ENCODE measurements around the gene DVL1. TPM values are rescaled to one million over a fixed set of nuclear protein-coding genes. Genes with fewer than 3 reads are reported as not detected.

The DVL1 gene
- polyA plus RNA-seq, 1 donor from 2014 or later = 100 TPM

DNA sequence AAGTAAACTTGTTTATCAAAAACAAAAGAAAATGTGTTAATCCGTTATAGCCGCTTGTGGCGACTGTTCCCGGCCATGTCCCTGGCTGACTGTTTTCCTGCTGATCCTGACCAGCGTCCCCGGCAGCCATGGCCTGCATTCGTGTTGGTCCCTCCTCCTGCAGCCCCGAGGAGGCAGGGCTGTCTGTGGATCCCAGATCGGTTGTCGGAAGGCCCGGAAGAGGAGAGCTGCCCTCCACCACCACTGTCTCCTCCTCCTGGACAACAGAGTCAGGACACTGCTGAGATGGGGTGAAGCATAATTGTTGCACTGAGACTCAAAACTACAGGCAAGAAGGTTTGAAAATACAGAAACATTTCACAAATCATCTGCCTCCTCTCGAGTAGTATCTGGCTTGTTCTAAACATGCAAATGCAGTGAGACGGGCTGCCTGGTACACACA is 12.8 kb upstream of the DVL1 start:
- H3K4me3 ChIP-seq (ENCODE audit: low read length) = no peak overlapping the region
- no peaks in the 10 kb centered on the region for H3K36me3 ChIP-seq (ENCODE audit: insufficient read depth, low read length)
- no peaks in the 10 kb centered on the region for H3K9me3 ChIP-seq (ENCODE audit: low read length)
- H3K27me3 ChIP-seq (ENCODE audit: insufficient read depth, low read depth, low read length) = no peaks in the 10 kb centered on the region
- H3K9ac ChIP-seq (ENCODE audit: low read length) = no peak overlapping the region
- no peaks in the 10 kb centered on the region for H3K9me2 ChIP-seq (ENCODE audit: insufficient read depth, low read length)
- no peaks in the 10 kb centered on the region for H3K79me2 ChIP-seq (replicated peaks; ENCODE audit: insufficient read depth, low read length)
- H2AFZ ChIP-seq (ENCODE audit: low read depth, low read length) = no peak overlapping the region
- H3F3A ChIP-seq (ENCODE audit: insufficient read depth, low read length, poor library complexity, severe bottlenecking) = no peaks in the 10 kb centered on the region
- TF ChIP-seq, protein P1, sequence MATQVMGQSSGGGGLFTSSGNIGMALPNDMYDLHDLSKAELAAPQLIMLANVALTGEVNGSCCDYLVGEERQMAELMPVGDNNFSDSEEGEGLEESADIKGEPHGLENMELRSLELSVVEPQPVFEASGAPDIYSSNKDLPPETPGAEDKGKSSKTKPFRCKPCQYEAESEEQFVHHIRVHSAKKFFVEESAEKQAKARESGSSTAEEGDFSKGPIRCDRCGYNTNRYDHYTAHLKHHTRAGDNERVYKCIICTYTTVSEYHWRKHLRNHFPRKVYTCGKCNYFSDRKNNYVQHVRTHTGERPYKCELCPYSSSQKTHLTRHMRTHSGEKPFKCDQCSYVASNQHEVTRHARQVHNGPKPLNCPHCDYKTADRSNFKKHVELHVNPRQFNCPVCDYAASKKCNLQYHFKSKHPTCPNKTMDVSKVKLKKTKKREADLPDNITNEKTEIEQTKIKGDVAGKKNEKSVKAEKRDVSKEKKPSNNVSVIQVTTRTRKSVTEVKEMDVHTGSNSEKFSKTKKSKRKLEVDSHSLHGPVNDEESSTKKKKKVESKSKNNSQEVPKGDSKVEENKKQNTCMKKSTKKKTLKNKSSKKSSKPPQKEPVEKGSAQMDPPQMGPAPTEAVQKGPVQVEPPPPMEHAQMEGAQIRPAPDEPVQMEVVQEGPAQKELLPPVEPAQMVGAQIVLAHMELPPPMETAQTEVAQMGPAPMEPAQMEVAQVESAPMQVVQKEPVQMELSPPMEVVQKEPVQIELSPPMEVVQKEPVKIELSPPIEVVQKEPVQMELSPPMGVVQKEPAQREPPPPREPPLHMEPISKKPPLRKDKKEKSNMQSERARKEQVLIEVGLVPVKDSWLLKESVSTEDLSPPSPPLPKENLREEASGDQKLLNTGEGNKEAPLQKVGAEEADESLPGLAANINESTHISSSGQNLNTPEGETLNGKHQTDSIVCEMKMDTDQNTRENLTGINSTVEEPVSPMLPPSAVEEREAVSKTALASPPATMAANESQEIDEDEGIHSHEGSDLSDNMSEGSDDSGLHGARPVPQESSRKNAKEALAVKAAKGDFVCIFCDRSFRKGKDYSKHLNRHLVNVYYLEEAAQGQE (IDR thresholded peaks at IDR 0.05; ENCODE audit: borderline replicate concordance) = no peak
- TF ChIP-seq SMC3 (conservative IDR thresholded peaks at IDR 0.05; ENCODE audit: poor library complexity) (no peak), EP300 (conservative IDR thresholded peaks at IDR 0.05; ENCODE audit: poor library complexity, severe bottlenecking) (no peak), RAD21 (conservative IDR thresholded peaks at IDR 0.05) (no peak), MXI1 (conservative IDR thresholded peaks at IDR 0.05; ENCODE audit: poor library complexity, severe bottlenecking) (no peak), POLR2AphosphoS5 (IDR thresholded peaks at IDR 0.05) (no peak), TAF1 (IDR thresholded peaks at IDR 0.05; ENCODE audit: low read depth) (no peak), EZH2 (IDR thresholded peaks at IDR 0.05; ENCODE audit: borderline replicate concordance, insufficient read depth, low read length, poor library complexity, severe bottlenecking) (no peak)
- TF ChIP-seq, protein P2, sequence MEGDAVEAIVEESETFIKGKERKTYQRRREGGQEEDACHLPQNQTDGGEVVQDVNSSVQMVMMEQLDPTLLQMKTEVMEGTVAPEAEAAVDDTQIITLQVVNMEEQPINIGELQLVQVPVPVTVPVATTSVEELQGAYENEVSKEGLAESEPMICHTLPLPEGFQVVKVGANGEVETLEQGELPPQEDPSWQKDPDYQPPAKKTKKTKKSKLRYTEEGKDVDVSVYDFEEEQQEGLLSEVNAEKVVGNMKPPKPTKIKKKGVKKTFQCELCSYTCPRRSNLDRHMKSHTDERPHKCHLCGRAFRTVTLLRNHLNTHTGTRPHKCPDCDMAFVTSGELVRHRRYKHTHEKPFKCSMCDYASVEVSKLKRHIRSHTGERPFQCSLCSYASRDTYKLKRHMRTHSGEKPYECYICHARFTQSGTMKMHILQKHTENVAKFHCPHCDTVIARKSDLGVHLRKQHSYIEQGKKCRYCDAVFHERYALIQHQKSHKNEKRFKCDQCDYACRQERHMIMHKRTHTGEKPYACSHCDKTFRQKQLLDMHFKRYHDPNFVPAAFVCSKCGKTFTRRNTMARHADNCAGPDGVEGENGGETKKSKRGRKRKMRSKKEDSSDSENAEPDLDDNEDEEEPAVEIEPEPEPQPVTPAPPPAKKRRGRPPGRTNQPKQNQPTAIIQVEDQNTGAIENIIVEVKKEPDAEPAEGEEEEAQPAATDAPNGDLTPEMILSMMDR (IDR thresholded peaks at IDR 0.05; ENCODE audit: poor library complexity, severe bottlenecking) = no peak
- H3K27ac ChIP-seq (ENCODE audit: low read length) = no peak overlapping the region
- no peak overlapping the region for H3K4me2 ChIP-seq (ENCODE audit: low read length)
- no peaks in the 10 kb centered on the region for H4K20me1 ChIP-seq (ENCODE audit: insufficient read depth)

DNA sequence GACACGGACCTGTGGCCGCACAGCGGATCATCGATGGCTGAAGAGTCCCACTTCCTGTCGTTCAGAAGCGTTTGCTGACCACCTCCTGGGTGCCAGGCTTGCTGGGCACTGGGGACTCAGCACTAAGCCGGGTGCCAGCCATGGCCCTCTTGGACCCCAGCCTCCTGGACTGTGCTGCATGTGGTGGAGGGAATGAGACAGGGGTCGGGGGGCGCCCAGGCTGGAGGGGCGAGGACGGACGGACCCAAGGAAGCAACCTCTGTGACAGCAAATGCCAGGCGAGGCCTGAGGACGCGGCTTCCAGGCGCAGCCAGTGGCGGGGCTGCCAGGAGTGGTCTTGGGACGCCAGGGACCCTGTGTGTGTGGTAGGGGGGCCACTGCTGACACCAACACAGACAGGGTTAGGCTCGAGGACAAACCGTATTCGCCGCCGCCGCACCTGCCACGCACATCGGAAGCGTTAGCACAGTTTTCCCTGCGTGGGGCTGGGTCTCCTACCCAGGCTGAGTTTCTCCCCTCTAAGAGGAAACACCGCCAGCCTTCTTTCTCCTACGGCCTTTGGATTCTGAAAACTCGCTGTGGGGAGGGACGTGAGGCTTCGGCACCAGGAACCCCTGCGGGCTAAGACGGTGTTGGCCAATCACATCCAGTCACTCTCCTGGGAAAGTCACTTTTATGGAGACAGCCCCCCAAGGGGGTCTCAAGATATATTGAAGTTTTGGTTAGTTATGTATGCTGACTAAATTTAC is 12.2 kb upstream of the DVL1 start:
- Histone ChIP-seq H4K20me1 (ENCODE audit: insufficient read depth) (no peaks in the 10 kb centered on the region), H3K9me3 (ENCODE audit: low read length) (no peaks in the 10 kb centered on the region), H3K36me3 (ENCODE audit: insufficient read depth, low read length) (no peaks in the 10 kb centered on the region), H3F3A (ENCODE audit: insufficient read depth, low read length, poor library complexity, severe bottlenecking) (no peaks in the 10 kb centered on the region), H3K4me2 (ENCODE audit: low read length) (no peak overlapping the region), H3K9ac (ENCODE audit: low read length) (no peak overlapping the region), H3K9me2 (ENCODE audit: insufficient read depth, low read length) (no peaks in the 10 kb centered on the region), H3K27ac (ENCODE audit: low read length) (no peak overlapping the region), H3K27me3 (ENCODE audit: insufficient read depth, low read depth, low read length) (no peaks in the 10 kb centered on the region), H2AFZ (ENCODE audit: low read depth, low read length) (no peak overlapping the region), H3K79me2 (replicated peaks; ENCODE audit: insufficient read depth, low read length) (no peaks in the 10 kb centered on the region), H3K4me3 (ENCODE audit: low read length) (no peak overlapping the region)
- no peak for TF ChIP-seq EP300 (conservative IDR thresholded peaks at IDR 0.05; ENCODE audit: poor library complexity, severe bottlenecking)
- TF ChIP-seq SMC3 (conservative IDR thresholded peaks at IDR 0.05; ENCODE audit: poor library complexity) = no peak
- TF ChIP-seq, protein P1 (IDR thresholded peaks at IDR 0.05; ENCODE audit: borderline replicate concordance) = no peak
- TF ChIP-seq TAF1 (IDR thresholded peaks at IDR 0.05; ENCODE audit: low read depth) = no peak
- no peak for TF ChIP-seq POLR2AphosphoS5 (IDR thresholded peaks at IDR 0.05)
- TF ChIP-seq MXI1 (conservative IDR thresholded peaks at IDR 0.05; ENCODE audit: poor library complexity, severe bottlenecking) = no peak
- TF ChIP-seq EZH2 (IDR thresholded peaks at IDR 0.05; ENCODE audit: borderline replicate concordance, insufficient read depth, low read length, poor library complexity, severe bottlenecking) = no peak
- no peak for TF ChIP-seq RAD21 (conservative IDR thresholded peaks at IDR 0.05)
- TF ChIP-seq, protein P2 (IDR thresholded peaks at IDR 0.05; ENCODE audit: poor library complexity, severe bottlenecking) = no peak
